Measurements from ENCODE around the gene SPATC1L. TPM values are rescaled to one million over a fixed set of nuclear protein-coding genes. Genes with fewer than 3 reads are reported as not detected.

The SPATC1L gene
- total and polyA plus RNA-seq, 2 donors (not counting 1 experiment from before 2014, with no cell fraction given) = 11.4 to 15.4 TPM

- no peaks in the 10 kb centered on the region for H4K20me1 ChIP-seq (ENCODE audit: control insufficient read depth, insufficient read depth, low read length, poor library complexity, severe bottlenecking)
- H3K4me1 ChIP-seq (ENCODE audit: control insufficient read depth in 2 of 2, insufficient read depth in 2 of 2, low read length in 2 of 2) = no peaks in the 10 kb centered on the region
- H3K9ac ChIP-seq (ENCODE audit: low read length) = no peak overlapping the region
- DNase-seq (no peak), ATAC-seq (ENCODE audit: low read depth) (no peak)
- intact Hi-C loops (cut with micrococcal nuclease) = no loop called here
- Mint-ChIP-seq H3K27me3 (no peaks in the 10 kb centered on the region), H3K4me1 (no peaks in the 10 kb centered on the region), H3K4me3 (no peak overlapping the region), H3K27ac (no peak overlapping the region), H3K9me3 (ENCODE audit: insufficient read depth) (no peaks in the 10 kb centered on the region)
- H3K27me3 ChIP-seq (replicated peaks in 1 of 4; ENCODE audit: control extremely low read depth in 1 of 4, control insufficient read depth in 3 of 4, insufficient read depth in 4 of 4, low read length in 3 of 4) = no peaks in the 10 kb centered on the region
- 87% methylated on average over 53 of the region's 72 CpGs for WGBS (ENCODE audit: insufficient coverage)
- H3K4me3 ChIP-seq (ENCODE audit: control extremely low read depth in 1 of 5, extremely low read depth in 1 of 5, insufficient read depth in 1 of 5, low read depth in 2 of 5, low read length in 4 of 5) = no peak overlapping the region
- no peak overlapping the region for H3K27ac ChIP-seq (ENCODE audit: low read length in 2 of 2)
- H2AFZ ChIP-seq (ENCODE audit: insufficient read depth, low read depth, low read length, poor library complexity, severe bottlenecking) = no peak overlapping the region
- peaks cover 0 to 12% (median 0%) of the 10 kb centered on the region in 3 donors for H3K9me3 ChIP-seq (ENCODE audit: control extremely low read depth in 1 of 3, control insufficient read depth in 2 of 3, insufficient read depth in 1 of 3, low read length in 2 of 3)
- ChIA-PET CTCF (no interaction called here), POLR2A (no interaction called here)
- H3K79me2 ChIP-seq (ENCODE audit: control insufficient read depth, insufficient read depth, low read length) = no peaks in the 10 kb centered on the region
- peak overlapping the region; percentile 38 for H3K4me2 ChIP-seq (replicated peaks; ENCODE audit: low read depth, low read length, poor library complexity, severe bottlenecking)
- no peak for TF ChIP-seq CTCF (IDR thresholded peaks at IDR 0.05)
- TF ChIP-seq EZH2 (IDR thresholded peaks at IDR 0.05; ENCODE audit: borderline replicate concordance, insufficient read depth, low read depth, low read length, poor library complexity, severe bottlenecking) = no peak
- H3K36me3 ChIP-seq (replicated peaks in 1 of 2; ENCODE audit: control extremely low read depth in 1 of 2, control insufficient read depth in 1 of 2, extremely low read depth in 1 of 2, insufficient read depth in 2 of 2, low read length in 1 of 2) = no peaks in the 10 kb centered on the region
Measured at GRCh38 chr21:46160907-46161632, 23.2 kb downstream of the SPATC1L start.

GRCh38 chr21:46160657-46160906 lies 23.7 kb downstream of the SPATC1L start:
- Histone ChIP-seq H3K4me2 (replicated peaks; ENCODE audit: low read depth, low read length, poor library complexity, severe bottlenecking) (no peak overlapping the region), H4K20me1 (ENCODE audit: control insufficient read depth, insufficient read depth, low read length, poor library complexity, severe bottlenecking) (no peaks in the 10 kb centered on the region), H3K4me1 (ENCODE audit: control insufficient read depth in 2 of 2, insufficient read depth in 2 of 2, low read length in 2 of 2) (no peaks in the 10 kb centered on the region), H2AFZ (ENCODE audit: insufficient read depth, low read depth, low read length, poor library complexity, severe bottlenecking) (no peak overlapping the region), H3K27me3 (replicated peaks in 1 of 4; ENCODE audit: control extremely low read depth in 1 of 4, control insufficient read depth in 3 of 4, insufficient read depth in 4 of 4, low read length in 3 of 4) (no peaks in the 10 kb centered on the region), H3K36me3 (replicated peaks in 1 of 2; ENCODE audit: control extremely low read depth in 1 of 2, control insufficient read depth in 1 of 2, extremely low read depth in 1 of 2, insufficient read depth in 2 of 2, low read length in 1 of 2) (no peaks in the 10 kb centered on the region), H3K9me3 (ENCODE audit: control extremely low read depth in 1 of 3, control insufficient read depth in 2 of 3, insufficient read depth in 1 of 3, low read length in 2 of 3) (peaks cover 0 to 12% (median 0%) of the 10 kb centered on the region in 3 donors), H3K4me3 (ENCODE audit: control extremely low read depth in 1 of 5, extremely low read depth in 1 of 5, insufficient read depth in 1 of 5, low read depth in 2 of 5, low read length in 4 of 5) (no peak overlapping the region), H3K9ac (ENCODE audit: low read length) (no peak overlapping the region), H3K79me2 (ENCODE audit: control insufficient read depth, insufficient read depth, low read length) (no peaks in the 10 kb centered on the region), H3K27ac (ENCODE audit: low read length in 2 of 2) (no peak overlapping the region)
- no peaks in the 10 kb centered on the region for H3K27me3 Mint-ChIP-seq
- intact Hi-C loops (cut with micrococcal nuclease) = no loop called here
- TF ChIP-seq EZH2 (IDR thresholded peaks at IDR 0.05; ENCODE audit: borderline replicate concordance, insufficient read depth, low read depth, low read length, poor library complexity, severe bottlenecking) (no peak), CTCF (IDR thresholded peaks at IDR 0.05) (no peak)
- H3K4me1 Mint-ChIP-seq = no peaks in the 10 kb centered on the region
- ChIA-PET CTCF (no interaction called here), POLR2A (no interaction called here)
- no peak for ATAC-seq (ENCODE audit: low read depth)
- H3K4me3 Mint-ChIP-seq = no peak overlapping the region
- H3K9me3 Mint-ChIP-seq (ENCODE audit: insufficient read depth) = no peaks in the 10 kb centered on the region
- DNase-seq = no peak
- WGBS (ENCODE audit: insufficient coverage) = 98% methylated on average over 18 of the region's 22 CpGs
- no peak overlapping the region for H3K27ac Mint-ChIP-seq

Data from B cell (primary cell).